Measurements from ENCODE around the gene NPIPB2.

NPIPB2 gene

DNA sequence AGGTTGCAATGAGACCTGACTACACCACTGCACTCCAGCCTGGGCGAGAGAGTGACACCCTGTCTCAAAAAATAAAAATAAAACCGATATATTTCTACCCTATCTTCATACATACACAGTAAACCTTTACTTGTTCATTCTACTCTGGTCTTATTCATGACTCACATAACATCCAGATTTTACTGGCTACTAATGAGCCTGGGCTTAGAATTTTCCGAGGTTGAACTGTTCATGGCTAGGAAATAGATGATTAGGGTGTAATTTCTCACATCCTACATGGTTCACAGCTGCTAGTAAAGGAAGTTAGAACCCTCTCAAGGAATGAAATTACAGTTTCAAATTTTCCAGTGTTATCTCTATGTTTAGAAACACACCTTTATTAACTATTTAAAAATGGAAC lies 40.8 kb downstream of the NPIPB2 start:
- DNase-seq (ENCODE audit: low spot score) = no peak

DNA sequence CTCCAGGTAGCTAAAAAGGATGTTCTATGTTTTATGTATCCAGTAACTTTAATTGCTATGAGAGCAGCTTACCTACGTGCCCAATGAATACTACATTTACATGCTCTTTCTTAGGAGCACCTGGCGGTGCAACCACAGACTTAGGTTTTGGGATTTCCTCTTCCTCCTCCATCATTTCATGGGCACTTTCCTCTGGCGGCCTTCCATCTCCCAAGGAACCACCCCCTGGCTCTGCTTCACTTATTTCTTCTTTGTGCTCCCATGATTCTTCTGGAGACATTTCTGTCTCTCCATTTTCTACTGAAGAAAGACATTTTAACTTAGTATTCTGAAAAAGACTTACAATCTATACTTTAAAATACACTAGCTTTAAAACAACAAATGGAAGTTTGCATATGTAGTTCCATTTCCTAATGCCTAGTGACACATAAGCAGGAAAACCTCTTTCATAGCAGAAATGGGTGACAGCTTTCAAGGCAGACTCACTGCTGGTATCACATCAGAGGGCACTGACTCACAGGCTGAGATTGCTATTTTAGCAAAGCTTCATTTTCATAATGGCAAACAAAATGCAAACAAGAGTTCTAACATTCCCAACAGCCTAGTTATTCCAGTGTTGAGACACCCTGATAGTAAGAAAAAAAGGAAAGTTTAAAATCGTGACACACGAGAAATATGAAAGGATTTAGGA lies 45.2 kb downstream of the NPIPB2 start:
- peak; percentile 69 for DNase-seq (ENCODE audit: low spot score)

DNA sequence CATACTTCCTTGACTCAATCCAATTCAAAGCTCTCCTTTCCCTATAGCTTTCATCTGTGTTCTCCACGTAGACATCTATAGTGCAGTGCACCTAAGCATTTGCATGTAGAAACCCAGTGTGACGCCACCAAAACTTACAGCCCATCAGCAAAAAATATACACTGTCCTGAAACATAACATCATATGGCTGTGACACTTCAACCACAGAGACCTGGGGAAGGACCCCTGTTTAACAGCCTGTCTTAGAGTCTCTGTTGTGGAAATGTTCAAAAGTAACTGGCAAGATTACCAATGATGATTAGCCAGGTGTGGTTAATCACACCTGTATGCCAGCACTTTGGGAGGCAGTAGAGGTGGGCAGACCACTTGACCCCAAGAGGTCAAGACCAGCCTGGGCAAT lies 48.3 kb downstream of the NPIPB2 start:
- DNase-seq (ENCODE audit: low spot score) = no peak

DNA sequence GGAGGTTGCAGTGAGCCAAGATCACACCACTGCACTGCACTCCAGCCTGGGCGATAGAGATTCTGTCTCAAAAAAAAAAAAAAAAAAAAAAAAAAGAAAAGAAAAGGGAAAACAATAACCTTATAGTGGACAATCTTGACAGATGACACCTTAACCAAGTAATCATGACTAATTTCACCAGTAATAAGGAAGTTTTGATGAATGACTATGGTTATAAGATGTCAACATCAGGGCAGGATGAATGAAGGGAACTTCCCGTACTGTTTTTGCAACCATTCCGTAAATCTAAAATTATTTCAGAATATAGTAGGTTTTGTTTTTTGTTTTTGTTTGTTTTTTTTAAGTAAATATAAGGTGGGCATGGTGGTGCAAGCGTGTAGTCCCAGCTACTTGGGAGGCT lies 49.1 kb downstream of the NPIPB2 start:
- DNase-seq (ENCODE audit: low spot score) = peak; percentile 43

DNA sequence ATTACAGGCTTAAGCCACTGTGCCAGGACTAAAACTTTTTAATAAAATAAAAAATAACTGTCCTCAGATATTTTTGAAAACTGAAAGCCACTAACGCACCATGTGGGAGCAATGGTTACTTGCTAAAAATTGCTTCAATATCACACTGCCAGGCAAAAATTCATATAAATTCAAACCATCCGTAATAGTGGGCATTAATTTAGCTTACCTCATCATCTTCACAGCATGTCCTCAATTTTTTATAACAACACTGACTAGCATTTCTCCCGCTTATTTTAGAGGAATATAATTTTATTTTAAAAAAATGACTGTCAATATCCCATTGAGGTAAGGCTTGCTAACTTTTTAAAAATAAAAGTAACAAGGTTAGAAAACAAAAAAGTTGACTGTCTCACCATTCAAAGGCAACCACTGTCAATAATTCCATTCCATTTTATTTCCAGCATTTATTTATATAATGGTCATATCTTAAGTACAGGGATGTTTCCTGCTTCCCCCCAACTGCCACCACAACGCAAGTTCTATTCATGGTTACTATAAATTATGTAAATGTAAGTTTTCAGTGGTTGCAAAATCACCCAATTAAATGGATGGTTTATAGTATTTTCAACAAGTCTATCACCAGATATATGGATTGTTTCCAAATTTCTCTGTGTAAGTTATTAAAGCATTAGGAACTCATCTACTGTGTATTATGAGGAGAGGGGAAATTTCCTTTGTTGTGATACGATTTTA lies 51.4 kb downstream of the NPIPB2 start:
- no peak for DNase-seq (ENCODE audit: low spot score)

DNA sequence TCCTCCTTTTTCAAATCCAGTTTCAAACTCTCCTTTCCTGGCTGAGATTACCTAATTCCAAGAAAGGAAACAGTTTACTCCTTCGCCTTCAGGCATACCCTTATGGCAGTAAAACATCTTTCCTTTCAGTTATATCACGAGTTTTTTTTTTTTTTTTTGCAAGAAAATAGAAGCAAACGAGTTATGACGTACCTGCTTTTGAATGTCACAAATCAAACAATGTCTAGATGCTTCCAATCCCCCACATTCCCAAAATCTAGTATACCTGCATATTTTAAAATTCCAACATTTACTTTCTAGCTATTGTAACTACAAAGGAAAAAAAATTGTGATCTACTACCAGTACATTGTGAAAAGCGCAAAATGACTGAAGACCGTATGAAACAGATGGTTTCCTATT lies 55.0 kb downstream of the NPIPB2 start:
- DNase-seq (ENCODE audit: low spot score) = no peak

DNA sequence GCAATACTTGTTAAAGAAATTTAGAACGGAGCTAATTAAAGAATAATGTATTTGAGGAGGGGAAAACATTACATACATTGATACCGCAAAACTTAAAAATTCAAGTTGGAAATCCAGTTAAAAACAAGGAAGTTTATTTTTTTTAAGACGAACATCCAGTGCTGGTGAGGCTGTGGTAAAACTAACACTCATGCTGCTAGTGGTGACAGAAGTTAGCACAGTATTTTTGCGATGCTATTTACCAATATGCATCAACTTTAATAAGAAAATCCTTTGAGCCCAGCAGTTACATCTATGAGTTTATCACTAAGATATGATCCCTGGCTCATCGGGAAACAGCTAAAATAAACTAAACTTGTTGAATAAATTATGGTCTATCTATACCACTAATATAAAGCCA lies 57.8 kb downstream of the NPIPB2 start:
- no peak for DNase-seq (ENCODE audit: low spot score)

DNA sequence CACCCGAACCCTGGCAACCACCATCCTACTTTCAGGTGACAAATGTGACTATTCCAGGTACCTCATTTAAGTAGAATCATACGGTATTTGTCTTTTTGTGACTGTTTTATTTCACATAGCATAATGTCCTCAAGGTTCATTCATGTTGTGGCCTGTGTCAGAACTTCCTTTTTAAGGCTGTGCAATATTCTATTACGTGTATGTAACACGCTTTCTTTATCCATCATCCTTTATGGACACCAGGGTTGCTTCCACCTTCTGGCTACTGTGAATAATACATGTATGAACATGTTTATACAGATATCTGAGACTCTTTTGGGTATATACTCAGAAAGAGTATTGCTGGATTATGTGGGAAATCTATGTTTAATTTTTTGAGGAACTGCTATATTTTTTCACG lies 61.8 kb downstream of the NPIPB2 start:
- DNase-seq (ENCODE audit: low spot score) = no peak

DNA sequence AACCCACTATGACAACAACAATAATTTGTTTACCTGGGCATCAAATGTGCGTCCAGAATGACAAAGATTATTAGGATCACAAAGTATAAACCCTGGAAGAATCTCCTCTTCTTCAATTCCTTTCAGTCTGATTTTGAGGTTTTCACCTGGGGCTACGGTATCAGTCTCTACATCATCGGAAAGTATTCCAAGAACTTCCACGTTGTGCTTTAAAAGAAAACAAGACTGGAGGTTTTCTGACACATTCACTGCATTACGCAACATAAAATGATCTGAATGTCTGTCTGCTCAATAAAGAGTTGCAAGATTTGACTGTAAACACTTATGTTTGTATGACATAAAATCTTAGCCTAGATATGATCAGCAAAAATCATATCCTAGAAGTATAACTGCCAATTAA lies 64.5 kb downstream of the NPIPB2 start:
- no peak for DNase-seq (ENCODE audit: low spot score)

Data from RKO (cell line).